ENCODE results near the gene FHOD1. TPM values are rescaled to one million over a fixed set of nuclear protein-coding genes. Genes with fewer than 3 reads are reported as not detected.

Gene FHOD1
- total and polyA plus RNA-seq, 2 donors (not counting 1 experiment from before 2014, with no cell fraction given), result 7.1 to 32.7 TPM

DNA sequence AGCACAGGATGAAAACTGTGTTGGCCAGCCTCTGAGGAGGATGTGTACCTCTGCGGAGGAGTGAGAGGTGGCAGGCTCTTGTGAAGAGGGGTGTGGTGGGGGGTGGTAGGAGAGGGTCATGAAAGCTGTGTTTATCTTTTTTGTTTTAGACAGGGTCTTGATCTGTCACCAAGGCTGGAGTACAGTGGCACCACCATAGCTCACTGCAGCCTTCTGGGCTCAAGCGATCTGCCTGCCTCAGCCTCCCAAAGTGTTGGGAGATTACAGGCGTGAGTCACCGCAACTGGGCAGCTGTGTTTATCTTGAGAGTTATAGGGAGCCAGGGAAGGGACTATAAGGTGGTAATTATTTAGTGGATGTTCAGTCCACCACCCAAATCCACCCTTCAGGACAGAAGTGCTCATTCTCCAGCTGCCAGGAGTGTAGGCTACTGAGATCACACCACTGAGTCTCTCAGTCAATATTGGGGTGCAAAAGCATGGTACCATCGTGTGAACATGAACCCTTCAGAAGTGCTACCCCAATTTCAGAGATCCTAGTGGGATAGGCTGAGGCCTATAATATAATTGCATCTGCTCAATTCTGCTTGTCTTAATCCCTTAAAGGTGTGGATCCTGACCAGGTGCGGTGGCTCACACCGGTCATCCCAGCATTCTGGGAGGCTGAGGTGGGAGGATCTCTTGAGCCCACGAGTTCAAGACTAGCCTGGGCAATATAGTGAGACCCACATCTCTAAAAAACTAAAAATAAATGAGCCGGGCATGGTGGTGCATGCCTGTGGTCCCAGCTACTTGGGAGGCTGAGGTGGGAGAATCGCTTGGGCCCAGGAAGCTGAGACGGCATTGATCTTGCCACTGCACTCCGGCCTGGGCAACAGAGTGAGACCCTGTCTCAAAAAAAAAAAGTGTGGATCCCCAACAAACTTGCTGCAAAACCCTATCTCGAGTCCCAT, 56.6 kb downstream of the FHOD1 start:
- H3K9me3 ChIP-seq (ENCODE audit: control insufficient read depth, insufficient read depth, low read depth, low read length), result no peaks in the 10 kb centered on the region

DNA sequence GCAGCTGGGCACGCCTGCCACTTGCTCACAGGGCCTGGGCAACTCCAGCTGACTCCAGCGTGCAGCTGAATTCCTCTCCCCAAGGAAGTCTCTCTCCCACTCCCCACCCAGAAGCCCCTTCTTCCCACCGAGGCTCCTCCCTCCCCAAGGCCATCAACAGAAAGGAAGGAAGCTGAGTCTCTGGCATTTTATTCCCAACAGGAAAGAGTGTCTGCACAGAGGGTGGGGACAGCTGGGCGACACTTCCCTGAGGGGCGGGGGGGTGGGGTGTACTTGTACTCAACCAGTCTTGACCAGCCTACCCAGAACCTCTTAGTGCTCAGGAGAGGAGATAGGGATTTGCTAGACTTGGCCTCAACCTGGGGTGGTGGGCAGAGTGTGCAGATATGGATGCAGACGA, 57.2 kb downstream of the FHOD1 start, which contains the start of gene EXOC3L1:
EXOC3L1 (minus strand) TSS at position 96 of the 400 bp plus-strand sequence. CDS start 460 bp downstream, outside the sequence.
- H3K27me3 ChIP-seq (ENCODE audit: control insufficient read depth, insufficient read depth, low read length), result no peaks in the 10 kb centered on the region
- no peak within 1 kb of the TSS for H3K4me3 ChIP-seq (replicated peaks in 1 of 4; ENCODE audit: control extremely low read depth in 1 of 4, insufficient read depth in 1 of 4, low read depth in 3 of 4, low read length in 4 of 4)
- no peak within 1 kb of the TSS for H3K9ac ChIP-seq (ENCODE audit: insufficient read depth, low read length)
- H2AFZ ChIP-seq (ENCODE audit: low read length), result no peak within 1 kb of the TSS
- TF ChIP-seq EZH2 (IDR thresholded peaks at IDR 0.05; ENCODE audit: low read length, missing control alignments), result no peak
- TF ChIP-seq, protein P1, sequence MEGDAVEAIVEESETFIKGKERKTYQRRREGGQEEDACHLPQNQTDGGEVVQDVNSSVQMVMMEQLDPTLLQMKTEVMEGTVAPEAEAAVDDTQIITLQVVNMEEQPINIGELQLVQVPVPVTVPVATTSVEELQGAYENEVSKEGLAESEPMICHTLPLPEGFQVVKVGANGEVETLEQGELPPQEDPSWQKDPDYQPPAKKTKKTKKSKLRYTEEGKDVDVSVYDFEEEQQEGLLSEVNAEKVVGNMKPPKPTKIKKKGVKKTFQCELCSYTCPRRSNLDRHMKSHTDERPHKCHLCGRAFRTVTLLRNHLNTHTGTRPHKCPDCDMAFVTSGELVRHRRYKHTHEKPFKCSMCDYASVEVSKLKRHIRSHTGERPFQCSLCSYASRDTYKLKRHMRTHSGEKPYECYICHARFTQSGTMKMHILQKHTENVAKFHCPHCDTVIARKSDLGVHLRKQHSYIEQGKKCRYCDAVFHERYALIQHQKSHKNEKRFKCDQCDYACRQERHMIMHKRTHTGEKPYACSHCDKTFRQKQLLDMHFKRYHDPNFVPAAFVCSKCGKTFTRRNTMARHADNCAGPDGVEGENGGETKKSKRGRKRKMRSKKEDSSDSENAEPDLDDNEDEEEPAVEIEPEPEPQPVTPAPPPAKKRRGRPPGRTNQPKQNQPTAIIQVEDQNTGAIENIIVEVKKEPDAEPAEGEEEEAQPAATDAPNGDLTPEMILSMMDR (conservative IDR thresholded peaks at IDR 0.05 in 1 of 2, IDR thresholded peaks at IDR 0.05 in 1 of 2; ENCODE audit: low read depth in 1 of 2, low read length in 2 of 2), result no peak
- H3K4me2 ChIP-seq (ENCODE audit: extremely low read depth, insufficient read depth, low read length), result peak within 1 kb of the TSS; percentile 23
- peaks cover 25% of the 10 kb centered on the region for H3K4me1 ChIP-seq (ENCODE audit: control insufficient read depth, extremely low read depth, insufficient read depth, low read length)
- no peaks in the 10 kb centered on the region for H3K9me3 ChIP-seq (ENCODE audit: control insufficient read depth, insufficient read depth, low read depth, low read length)
- peaks cover 27% of the 10 kb centered on the region for H3K79me2 ChIP-seq (ENCODE audit: control insufficient read depth, insufficient read depth, low read length)
- peaks cover 12% of the 10 kb centered on the region for H3K36me3 ChIP-seq (ENCODE audit: control insufficient read depth, insufficient read depth, low read length)
- no peak for DNase-seq (ENCODE audit: low read depth in 2 of 2)
- H3K27ac ChIP-seq (ENCODE audit: insufficient read depth, low read length), result no peak within 1 kb of the TSS
- no peaks in the 10 kb centered on the region for H4K20me1 ChIP-seq (ENCODE audit: control insufficient read depth, extremely low read depth, insufficient read depth, low read length)

More for the DNA sequence above, 56.6 kb downstream of the FHOD1 start:
- Histone ChIP-seq H3K4me3 (replicated peaks in 1 of 4; ENCODE audit: control extremely low read depth in 1 of 4, insufficient read depth in 1 of 4, low read depth in 3 of 4, low read length in 4 of 4) (no peak overlapping the region), H3K4me1 (ENCODE audit: control insufficient read depth, extremely low read depth, insufficient read depth, low read length) (peaks cover 25% of the 10 kb centered on the region), H3K36me3 (ENCODE audit: control insufficient read depth, insufficient read depth, low read length) (peaks cover 16% of the 10 kb centered on the region), H3K79me2 (ENCODE audit: control insufficient read depth, insufficient read depth, low read length) (peaks cover 27% of the 10 kb centered on the region), H3K4me2 (ENCODE audit: extremely low read depth, insufficient read depth, low read length) (peak overlapping the region; percentile 23), H4K20me1 (ENCODE audit: control insufficient read depth, extremely low read depth, insufficient read depth, low read length) (no peaks in the 10 kb centered on the region), H3K27me3 (ENCODE audit: control insufficient read depth, insufficient read depth, low read length) (no peaks in the 10 kb centered on the region), H3K9ac (ENCODE audit: insufficient read depth, low read length) (no peak overlapping the region), H3K27ac (ENCODE audit: insufficient read depth, low read length) (no peak overlapping the region), H2AFZ (ENCODE audit: low read length) (no peak overlapping the region)
- TF ChIP-seq EZH2 (IDR thresholded peaks at IDR 0.05; ENCODE audit: low read length, missing control alignments), result no peak
- TF ChIP-seq, protein P1 (conservative IDR thresholded peaks at IDR 0.05 in 1 of 2, IDR thresholded peaks at IDR 0.05 in 1 of 2; ENCODE audit: low read depth in 1 of 2, low read length in 2 of 2), result no peak
- peak; percentile 32 to 63 for DNase-seq (ENCODE audit: low read depth in 2 of 2)

DNA sequence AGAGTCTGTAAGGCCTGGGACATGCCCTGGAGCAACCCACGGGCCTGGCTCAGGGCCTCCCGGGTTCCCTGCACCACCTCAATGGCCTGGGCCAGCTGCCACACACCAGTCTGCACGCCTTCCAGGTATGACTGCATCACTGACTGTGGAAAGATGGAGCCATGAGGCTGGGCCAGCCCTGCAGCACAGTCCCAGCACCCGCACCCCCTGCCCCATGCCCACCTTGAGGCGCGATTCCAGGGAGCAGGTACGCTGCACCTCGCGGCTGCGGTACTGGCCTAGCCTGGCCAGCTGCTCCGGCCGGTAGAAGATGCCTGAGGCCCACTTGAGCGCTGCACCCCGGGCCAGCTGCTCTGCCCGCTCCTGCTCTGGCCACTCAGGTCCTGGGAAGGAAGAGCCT, 58.5 kb downstream of the FHOD1 start:
- no peak overlapping the region for H2AFZ ChIP-seq (ENCODE audit: low read length)
- H3K9ac ChIP-seq (ENCODE audit: insufficient read depth, low read length), result no peak overlapping the region
- TF ChIP-seq, protein P1 (conservative IDR thresholded peaks at IDR 0.05 in 1 of 2, IDR thresholded peaks at IDR 0.05 in 1 of 2; ENCODE audit: low read depth in 1 of 2, low read length in 2 of 2), result no peak
- TF ChIP-seq EZH2 (IDR thresholded peaks at IDR 0.05; ENCODE audit: low read length, missing control alignments), result no peak
- peaks cover 18% of the 10 kb centered on the region for H3K79me2 ChIP-seq (ENCODE audit: control insufficient read depth, insufficient read depth, low read length)
- no peak overlapping the region for H3K4me3 ChIP-seq (replicated peaks in 1 of 4; ENCODE audit: control extremely low read depth in 1 of 4, insufficient read depth in 1 of 4, low read depth in 3 of 4, low read length in 4 of 4)
- DNase-seq (ENCODE audit: low read depth in 2 of 2), result no peak
- no peaks in the 10 kb centered on the region for H3K27me3 ChIP-seq (ENCODE audit: control insufficient read depth, insufficient read depth, low read length)
- H4K20me1 ChIP-seq (ENCODE audit: control insufficient read depth, extremely low read depth, insufficient read depth, low read length), result no peaks in the 10 kb centered on the region
- H3K4me2 ChIP-seq (ENCODE audit: extremely low read depth, insufficient read depth, low read length), result no peak overlapping the region
- peaks cover under 1% of the 10 kb centered on the region for H3K36me3 ChIP-seq (ENCODE audit: control insufficient read depth, insufficient read depth, low read length)
- H3K27ac ChIP-seq (ENCODE audit: insufficient read depth, low read length), result no peak overlapping the region
- no peaks in the 10 kb centered on the region for H3K9me3 ChIP-seq (ENCODE audit: control insufficient read depth, insufficient read depth, low read depth, low read length)
- peaks cover 30% of the 10 kb centered on the region for H3K4me1 ChIP-seq (ENCODE audit: control insufficient read depth, extremely low read depth, insufficient read depth, low read length)
